HEK293T (cell line): Measurements from ENCODE around the gene KLHL17.
A peak's percentile ranks its signal among the peaks of the same experiment; 100 is the strongest.
"Not testable (repeated sequence)": the region's sequence is repeated elsewhere in the genome, so short reads cannot be mapped to it uniquely, and the experiment has no call there.

ENCODE experiments used
- CTCF ChIA-PET: fragments of 350-600 bp; formaldehyde crosslinking; extraction: SDS; loops from one replicate; lab custom pipeline; 2021; ENCODE audit warnings: antibody characterized with exemption, inconsistent platforms; lab: Yijun Ruan, JAX
- POLR2A ChIA-PET: fragments of 350-600 bp; formaldehyde crosslinking; extraction: SDS; loops from one replicate; lab custom pipeline; 2020; ENCODE audit warnings: antibody characterized with exemption, inconsistent platforms; lab: Yijun Ruan, JAX
- DNase-seq: peaks from one replicate; pipeline ENCODE4 v3.0.0; 2012; ENCODE audit warnings: mixed read lengths; ENCODE audit errors: extremely low spot score
- ARNT ChIP-seq: fragments of 450-650 bp; IDR thresholded peaks from 2 replicates; pipeline ENCODE4 v1.6.1; 2017; ENCODE audit warnings: mild to moderate bottlenecking
- BHLHE40 ChIP-seq: fragments of 450-650 bp; IDR thresholded peaks from 2 replicates; pipeline ENCODE4 v1.6.1; 2016; ENCODE audit warnings: mild to moderate bottlenecking, moderate library complexity, borderline replicate concordance
- CTBP1 ChIP-seq: fragments of 450-650 bp; IDR thresholded peaks from 2 replicates; pipeline ENCODE4 v1.6.1; 2016; ENCODE audit warnings: borderline replicate concordance
- ELF4 ChIP-seq: fragments of 450-650 bp; IDR thresholded peaks from 2 replicates; pipeline ENCODE4 v1.6.1; 2017; ENCODE audit warnings: antibody characterized with exemption
- FOXA1 ChIP-seq: fragments of 450-650 bp; IDR thresholded peaks from 2 replicates; pipeline ENCODE4 v1.6.1; 2016; ENCODE audit warnings: mild to moderate bottlenecking
- FOXK2 ChIP-seq: fragments of 450-650 bp; IDR thresholded peaks from 2 replicates; pipeline ENCODE4 v1.6.1; 2016; ENCODE audit warnings: mild to moderate bottlenecking
- FOXM1 ChIP-seq: fragments of 450-650 bp; IDR thresholded peaks from 2 replicates; pipeline ENCODE4 v1.6.1; 2017; ENCODE audit warnings: mild to moderate bottlenecking, borderline replicate concordance
- HDGF ChIP-seq: fragments of 450-650 bp; IDR thresholded peaks from 2 replicates; pipeline ENCODE4 v1.6.1; 2017; ENCODE audit warnings: antibody characterized with exemption, borderline replicate concordance
- L3MBTL2 ChIP-seq: fragments of 450-650 bp; conservative IDR thresholded peaks from 2 replicates; pipeline ENCODE4 v1.6.1; 2016; ENCODE audit warnings: mild to moderate bottlenecking
- LEF1 ChIP-seq: fragments of 450-650 bp; IDR thresholded peaks from 2 replicates; pipeline ENCODE4 v1.6.1; 2017; ENCODE audit warnings: mild to moderate bottlenecking, borderline replicate concordance
- NFRKB ChIP-seq: fragments of 450-650 bp; IDR thresholded peaks from 2 replicates; pipeline ENCODE4 v1.6.1; 2016; ENCODE audit warnings: mild to moderate bottlenecking, moderate library complexity
- SP1 ChIP-seq: fragments of 450-650 bp; IDR thresholded peaks from 2 replicates; pipeline ENCODE4 v1.6.1; 2017
- SUZ12 ChIP-seq: fragments of 450-650 bp; IDR thresholded peaks from 2 replicates; pipeline ENCODE4 v1.6.1; 2016; ENCODE audit warnings: mild to moderate bottlenecking
- TARDBP ChIP-seq: fragments of 450-650 bp; IDR thresholded peaks from 2 replicates; pipeline ENCODE4 v1.6.1; 2016
- ZNF384 ChIP-seq: fragments of 450-650 bp; IDR thresholded peaks from 2 replicates; pipeline ENCODE4 v1.6.1; 2016
- TF ChIP-seq, protein P1 (sequence below): fragments of 450-650 bp; IDR thresholded peaks from 2 replicates; pipeline ENCODE4 v1.6.1; 2016

Gene KLHL17

DNA sequence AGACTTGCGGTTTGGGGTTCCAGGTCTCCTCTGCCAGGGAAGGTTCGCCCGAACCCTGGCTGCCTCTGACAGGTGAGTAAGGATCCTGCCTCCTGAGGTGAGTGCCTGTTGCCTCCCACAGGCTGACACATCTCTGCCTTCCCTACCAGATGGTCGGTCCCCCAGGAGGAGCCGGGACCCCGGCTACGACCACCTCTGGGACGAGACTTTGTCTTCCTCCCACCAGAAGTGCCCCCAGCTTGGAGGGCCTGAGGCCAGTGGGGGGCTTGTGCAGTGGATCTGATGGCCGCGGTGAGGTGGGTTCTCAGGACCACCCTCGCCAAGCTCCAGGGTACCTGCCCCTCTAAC, 13.9 kb downstream of the KLHL17 start:
- POLR2A ChIA-PET: no interaction called here
- TF ChIP-seq, protein P1, sequence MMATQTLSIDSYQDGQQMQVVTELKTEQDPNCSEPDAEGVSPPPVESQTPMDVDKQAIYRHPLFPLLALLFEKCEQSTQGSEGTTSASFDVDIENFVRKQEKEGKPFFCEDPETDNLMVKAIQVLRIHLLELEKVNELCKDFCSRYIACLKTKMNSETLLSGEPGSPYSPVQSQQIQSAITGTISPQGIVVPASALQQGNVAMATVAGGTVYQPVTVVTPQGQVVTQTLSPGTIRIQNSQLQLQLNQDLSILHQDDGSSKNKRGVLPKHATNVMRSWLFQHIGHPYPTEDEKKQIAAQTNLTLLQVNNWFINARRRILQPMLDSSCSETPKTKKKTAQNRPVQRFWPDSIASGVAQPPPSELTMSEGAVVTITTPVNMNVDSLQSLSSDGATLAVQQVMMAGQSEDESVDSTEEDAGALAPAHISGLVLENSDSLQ: no peak
- TF ChIP-seq FOXA1 (no peak), TARDBP (no peak), BHLHE40 (no peak)
- DNase-seq: no peak
- CTCF ChIA-PET: no interaction called here

DNA sequence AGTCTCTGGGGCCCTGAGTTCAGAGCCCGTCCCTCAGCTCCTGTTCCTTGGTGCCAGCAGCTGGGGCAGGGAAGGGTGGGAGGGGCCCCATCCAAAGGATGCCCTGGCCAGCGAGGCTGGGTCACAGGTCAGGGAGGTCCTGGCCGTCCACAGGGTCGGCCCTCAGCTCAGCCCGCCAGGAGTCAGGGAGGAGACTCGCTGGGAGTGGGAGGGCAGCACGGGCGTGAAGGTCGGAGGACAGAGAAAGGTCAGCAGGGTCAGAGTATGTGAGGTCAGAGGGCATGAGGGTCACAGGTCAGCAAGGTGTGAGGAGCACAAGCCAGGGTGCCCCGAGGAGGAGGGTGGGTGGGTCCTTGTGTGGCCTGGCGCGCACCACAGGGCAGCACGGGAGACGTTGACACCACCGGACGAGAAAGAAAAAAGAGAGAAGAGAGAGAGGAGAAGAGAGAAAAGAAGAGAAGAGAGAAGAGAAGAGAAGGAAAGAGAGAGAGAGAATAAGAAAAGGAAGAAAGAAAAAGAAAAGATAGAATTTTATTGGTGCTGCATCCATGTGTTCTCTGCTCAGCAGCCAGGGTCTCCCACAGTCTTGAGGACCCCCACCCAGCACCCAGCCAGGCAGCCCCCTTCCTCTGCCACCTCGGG, 14.4 kb downstream of the KLHL17 start:
- DNase-seq: no peak
- ChIA-PET POLR2A (no interaction called here), CTCF (no interaction called here)

DNA sequence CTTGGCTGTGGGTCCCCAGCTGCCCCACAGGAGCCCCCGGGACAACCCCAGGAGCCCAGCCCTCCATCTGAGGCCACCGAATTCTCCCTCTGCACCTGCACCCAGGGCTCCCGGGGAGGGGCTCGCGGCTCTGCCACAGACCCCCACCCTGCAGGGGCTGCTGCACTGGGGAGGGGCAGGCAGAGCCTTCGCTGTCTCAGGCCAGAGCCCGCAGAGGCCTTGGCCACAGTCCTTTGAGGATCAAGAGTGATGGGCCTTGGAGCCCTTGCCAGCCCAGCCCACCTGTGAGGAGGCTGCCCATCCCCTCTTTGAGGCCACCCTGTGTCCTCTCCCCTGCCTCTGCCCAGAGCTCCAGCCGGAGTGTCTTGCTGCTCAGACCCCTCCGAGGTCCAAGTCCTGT, 15.0 kb downstream of the KLHL17 start:
- no peak for DNase-seq
- ChIA-PET CTCF (interaction anchor here (0.6 to 1.4 kb wide), 2 partner anchors 8 to 48 kb away, joined by 3 to 6 read pairs; no protein-coding TSS in a partner anchor), POLR2A (no interaction called here)
- TF ChIP-seq TARDBP (no peak), HDGF (no peak), L3MBTL2 (no peak), SUZ12 (no peak), ELF4 (no peak), FOXM1 (no peak), ZNF384 (no peak), ARNT (no peak), FOXK2 (no peak), LEF1 (no peak), SP1 (no peak), FOXA1 (no peak), NFRKB (no peak)

More for the DNA sequence above, 14.4 kb downstream of the KLHL17 start:
- TF ChIP-seq HDGF: no peak
- TF ChIP-seq FOXM1: no peak
- no peak for TF ChIP-seq CTBP1
- TF ChIP-seq LEF1: no peak
- TF ChIP-seq ZNF384: no peak

DNA sequence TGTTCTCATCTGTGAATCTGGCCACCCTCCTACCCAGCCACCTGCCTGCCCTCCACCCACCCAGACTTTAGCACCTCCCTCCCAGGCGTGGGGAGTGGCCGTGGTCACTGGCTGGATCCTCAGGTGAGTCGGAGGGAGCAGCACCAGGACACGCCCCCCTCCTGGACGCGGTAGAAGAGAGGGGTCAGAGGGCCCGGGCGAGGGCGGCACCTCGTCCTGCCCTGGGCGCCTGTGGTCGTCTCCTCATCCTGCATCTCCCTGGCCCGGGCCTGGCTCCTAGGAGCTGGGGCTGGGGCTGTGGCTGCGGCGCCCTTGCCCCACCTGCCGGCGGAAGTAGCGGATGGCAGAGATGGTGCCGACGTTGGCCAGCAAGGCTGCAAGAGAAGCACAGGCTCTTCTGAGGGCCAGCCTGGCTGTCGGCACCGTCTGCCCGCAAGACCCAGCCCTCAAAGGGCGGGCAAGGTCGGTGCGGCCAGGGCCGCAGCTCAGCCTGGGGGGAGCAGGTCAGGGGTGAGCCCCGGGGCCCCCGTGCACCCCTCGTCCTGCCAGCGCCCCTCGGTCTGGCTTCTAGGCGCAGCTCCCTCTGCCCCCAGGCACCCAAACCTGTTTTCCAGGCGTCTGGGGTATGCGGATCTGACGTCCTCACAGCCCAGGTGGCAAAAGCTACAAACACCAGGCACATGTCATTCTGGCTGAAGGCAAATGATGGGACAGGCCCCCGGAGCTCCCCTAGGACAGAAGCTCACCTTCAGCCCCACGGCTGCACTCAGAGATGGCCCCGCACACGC, 15.7 kb downstream of the KLHL17 start:
- TF ChIP-seq ZNF384 (no peak), HDGF (no peak), NFRKB (no peak), ARNT (no peak), FOXA1 (no peak), CTBP1 (no peak), TARDBP (no peak), SP1 (no peak), L3MBTL2 (no peak), BHLHE40 (no peak), LEF1 (no peak), ELF4 (no peak), FOXK2 (no peak), FOXM1 (no peak)
- TF ChIP-seq, protein P1: no peak
- ChIA-PET CTCF (interaction anchor here (0.6 to 1.4 kb wide), 3 partner anchors 9 to 48 kb away, joined by 3 to 6 read pairs (median 3); no protein-coding TSS in a partner anchor), POLR2A (interaction anchor here (0.8 kb wide), 1 partner anchor 21 kb away, joined by 4 read pairs; no protein-coding TSS in a partner anchor)
- DNase-seq: peak; percentile 84

DNA sequence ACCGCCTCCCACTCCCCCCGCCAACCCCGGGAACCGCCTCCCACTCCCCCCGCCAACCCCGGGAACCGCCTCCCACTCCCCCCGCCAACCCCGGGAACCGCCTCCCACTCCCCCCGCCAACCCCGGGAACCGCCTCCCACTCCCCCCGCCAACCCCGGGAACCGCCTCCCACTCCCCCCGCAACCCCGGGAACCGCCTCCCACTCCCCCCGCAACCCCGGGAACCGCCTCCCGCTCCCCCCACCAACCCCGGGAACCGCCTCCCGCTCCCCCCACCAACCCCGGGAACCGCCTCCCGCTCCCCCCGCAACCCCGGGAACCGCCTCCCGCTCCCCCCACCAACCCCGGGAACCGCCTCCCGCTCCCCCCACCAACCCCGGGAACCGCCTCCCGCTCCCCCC, 16.4 kb downstream of the KLHL17 start:
- DNase-seq, POLR2A ChIA-PET: not testable (repeated sequence)
- CTCF ChIA-PET: interaction anchor here (1.4 kb wide), 1 partner anchor 9 kb away, joined by 6 read pairs; no protein-coding TSS in a partner anchor

DNA sequence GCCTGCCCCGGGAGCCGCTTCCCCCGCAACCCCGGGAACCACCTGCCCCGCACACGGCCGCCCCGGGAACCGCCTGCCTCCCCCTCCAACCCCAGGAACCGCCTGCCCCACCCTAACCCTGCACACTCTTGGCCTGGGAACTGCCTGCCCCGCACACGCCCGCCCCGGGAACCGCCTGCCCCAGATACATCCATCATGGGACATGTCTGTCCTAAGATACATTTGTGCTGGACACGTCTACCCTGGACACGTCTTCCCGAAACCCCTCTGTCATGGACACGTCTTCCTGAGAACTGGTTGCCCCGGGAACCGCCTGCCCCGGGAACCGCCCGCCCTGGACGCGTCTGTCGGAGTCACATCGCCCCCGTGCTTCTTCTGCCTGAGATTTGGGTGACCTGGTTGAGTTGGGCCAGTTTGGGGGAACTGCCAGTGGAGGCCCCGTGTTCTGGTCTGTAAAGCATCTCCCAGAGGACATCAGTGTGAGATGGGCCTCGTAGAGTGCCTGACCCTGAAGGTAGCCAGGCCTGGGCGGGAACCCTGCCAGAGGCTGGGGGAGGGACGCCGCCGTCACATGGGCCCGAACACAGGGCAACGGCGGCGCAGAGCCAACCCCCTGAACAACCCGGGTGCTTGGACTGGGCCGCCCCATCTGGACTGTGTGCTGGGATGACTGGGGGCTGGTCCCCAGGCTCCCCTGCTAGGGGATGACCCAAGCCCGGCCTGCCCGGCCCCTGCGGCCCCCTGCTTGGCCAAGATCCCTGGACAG, 17.9 kb downstream of the KLHL17 start:
- TF ChIP-seq L3MBTL2 (no peak), BHLHE40 (no peak), SP1 (no peak), ELF4 (no peak), FOXK2 (no peak), LEF1 (no peak), NFRKB (no peak), TARDBP (no peak), SUZ12 (no peak)
- TF ChIP-seq, protein P1: no peak
- ChIA-PET CTCF (no interaction called here), POLR2A (no interaction called here)
- no peak for DNase-seq
